Neural cell (in vitro differentiated cells): ENCODE results near the gene KNSTRN. TPM values are rescaled to one million over a fixed set of nuclear protein-coding genes. Genes with fewer than 3 reads are reported as not detected.
A peak's percentile ranks its signal among the peaks of the same experiment; 100 is the strongest.

Experiments
- H2AFZ ChIP-seq: fragments of 200-600, 300-800 bp; sonication (generic), shearing (Covaris generic); 2 replicates; pipeline ENCODE4 v1.6.0; 2014; ENCODE audit warnings: low read depth, mild to moderate bottlenecking, antibody characterized with exemption, low read length, moderate library complexity
- H3F3A ChIP-seq: fragments of 200-600 bp; shearing (Covaris generic); 2 replicates; pipeline ENCODE4 v1.6.1; 2016; ENCODE audit warnings: mild to moderate bottlenecking, moderate library complexity, mixed read lengths, antibody characterized with exemption, low read length; ENCODE audit not compliant: insufficient read depth, poor library complexity, severe bottlenecking
- H3K27ac ChIP-seq: fragments of 200-600, 300-800 bp; sonication (generic), shearing (Covaris generic); 2 replicates; pipeline ENCODE4 v1.5.1; 2014; ENCODE audit warnings: mild to moderate bottlenecking, low read length, moderate library complexity
- H3K27me3 ChIP-seq: fragments of 300-800, 200-600 bp; sonication (generic), shearing (Covaris generic); 2 replicates; pipeline ENCODE4 v1.6.0; 2014; ENCODE audit warnings: mild to moderate bottlenecking, low read depth, low read length, moderate library complexity; ENCODE audit not compliant: insufficient read depth
- H3K36me3 ChIP-seq: fragments of 300-800, 200-600 bp; sonication (generic), shearing (Covaris generic); 2 replicates; pipeline ENCODE4 v1.5.1; 2014; ENCODE audit warnings: mild to moderate bottlenecking, antibody characterized with exemption, low read length, moderate library complexity; ENCODE audit not compliant: insufficient read depth
- H3K4me2 ChIP-seq: fragments of 300-800, 200-600 bp; sonication (generic), shearing (Covaris generic); 2 replicates; pipeline ENCODE4 v1.6.0; 2014; ENCODE audit warnings: mild to moderate bottlenecking, low read length
- H3K4me3 ChIP-seq: fragments of 300-800, 200-600 bp; sonication (generic), shearing (Covaris generic); 2 replicates; pipeline ENCODE4 v1.5.1; 2014; ENCODE audit warnings: mild to moderate bottlenecking, low read length, moderate library complexity
- H3K79me2 ChIP-seq: fragments of 200-600 bp; shearing (Covaris generic); replicated peaks from 2 replicates; pipeline ENCODE4 v1.6.0; 2014; ENCODE audit warnings: mild to moderate bottlenecking, low read length, moderate library complexity; ENCODE audit not compliant: insufficient read depth
- H3K9ac ChIP-seq: fragments of 300-800, 200-600 bp; sonication (generic), shearing (Covaris generic); 2 replicates; pipeline ENCODE4 v1.6.1; 2016; ENCODE audit warnings: mild to moderate bottlenecking, low read length, mixed read lengths
- H3K9me2 ChIP-seq: fragments of 200-600 bp; shearing (Covaris generic); 2 replicates; pipeline ENCODE4 v1.6.1; 2016; ENCODE audit warnings: mild to moderate bottlenecking, low read length, mixed read lengths; ENCODE audit not compliant: insufficient read depth
- H3K9me3 ChIP-seq: fragments of 200-600, 300-800 bp; sonication (generic), shearing (Covaris generic); 2 replicates; pipeline ENCODE4 v1.6.1; 2016; ENCODE audit warnings: mild to moderate bottlenecking, mixed run types, low read length, moderate library complexity, mixed read lengths
- H4K20me1 ChIP-seq: fragments of 200-600 bp; shearing (Covaris generic); 2 replicates; pipeline ENCODE4 v1.6.1; 2016; ENCODE audit warnings: mild to moderate bottlenecking, mixed run types; ENCODE audit not compliant: insufficient read depth
- EP300 ChIP-seq: fragments of 450-650 bp; conservative IDR thresholded peaks from 2 replicates; pipeline ENCODE4 v1.6.1; 2014; ENCODE audit warnings: antibody characterized with exemption, mild to moderate bottlenecking, moderate library complexity; ENCODE audit not compliant: poor library complexity, severe bottlenecking
- EZH2 ChIP-seq: fragments of 200-600, 300-800 bp; shearing (Covaris generic), sonication (generic); IDR thresholded peaks from 2 replicates; pipeline ENCODE4 v1.6.1; 2014; ENCODE audit warnings: antibody characterized with exemption, low read length, borderline replicate concordance, mild to moderate bottlenecking; ENCODE audit not compliant: insufficient read depth, poor library complexity, severe bottlenecking
- MXI1 ChIP-seq: fragments of 450-650 bp; conservative IDR thresholded peaks from 2 replicates; pipeline ENCODE4 v1.6.1; 2014; ENCODE audit warnings: antibody characterized with exemption, mild to moderate bottlenecking; ENCODE audit not compliant: poor library complexity, severe bottlenecking
- POLR2AphosphoS5 ChIP-seq: IDR thresholded peaks from 2 replicates; pipeline ENCODE4 v1.6.1; 2012
- RAD21 ChIP-seq: fragments of 450-650 bp; conservative IDR thresholded peaks from 2 replicates; pipeline ENCODE4 v1.6.1; 2014; ENCODE audit warnings: antibody characterized with exemption, mild to moderate bottlenecking, moderate library complexity
- SMC3 ChIP-seq: fragments of 450-650 bp; conservative IDR thresholded peaks from 2 replicates; pipeline ENCODE4 v1.6.1; 2014; ENCODE audit warnings: antibody characterized with exemption, mild to moderate bottlenecking, moderate library complexity; ENCODE audit not compliant: poor library complexity
- TAF1 ChIP-seq: IDR thresholded peaks from 2 replicates; pipeline ENCODE4 v1.6.1; 2012; ENCODE audit warnings: low read depth
- polyA plus RNA-seq: library from polyadenylated mRNA; depleted of rRNA; stranded (reverse); fragments of >200 nt; gene quantifications from 2 replicates; pipeline ENCODE4 v1.2.3, GENCODE V29; 2014
- TF ChIP-seq, protein P1 (sequence below): fragments of 450-650 bp; IDR thresholded peaks from 2 replicates; pipeline ENCODE4 v1.5.1; 2014; ENCODE audit warnings: antibody characterized with exemption, mild to moderate bottlenecking, moderate library complexity; ENCODE audit not compliant: poor library complexity, severe bottlenecking
- TF ChIP-seq, protein P2 (sequence below): IDR thresholded peaks from 2 replicates; pipeline ENCODE4 v1.6.1; 2012; ENCODE audit warnings: borderline replicate concordance

The KNSTRN gene
- polyA plus RNA-seq, 1 donor from 2014 or later: 38.3 TPM

DNA sequence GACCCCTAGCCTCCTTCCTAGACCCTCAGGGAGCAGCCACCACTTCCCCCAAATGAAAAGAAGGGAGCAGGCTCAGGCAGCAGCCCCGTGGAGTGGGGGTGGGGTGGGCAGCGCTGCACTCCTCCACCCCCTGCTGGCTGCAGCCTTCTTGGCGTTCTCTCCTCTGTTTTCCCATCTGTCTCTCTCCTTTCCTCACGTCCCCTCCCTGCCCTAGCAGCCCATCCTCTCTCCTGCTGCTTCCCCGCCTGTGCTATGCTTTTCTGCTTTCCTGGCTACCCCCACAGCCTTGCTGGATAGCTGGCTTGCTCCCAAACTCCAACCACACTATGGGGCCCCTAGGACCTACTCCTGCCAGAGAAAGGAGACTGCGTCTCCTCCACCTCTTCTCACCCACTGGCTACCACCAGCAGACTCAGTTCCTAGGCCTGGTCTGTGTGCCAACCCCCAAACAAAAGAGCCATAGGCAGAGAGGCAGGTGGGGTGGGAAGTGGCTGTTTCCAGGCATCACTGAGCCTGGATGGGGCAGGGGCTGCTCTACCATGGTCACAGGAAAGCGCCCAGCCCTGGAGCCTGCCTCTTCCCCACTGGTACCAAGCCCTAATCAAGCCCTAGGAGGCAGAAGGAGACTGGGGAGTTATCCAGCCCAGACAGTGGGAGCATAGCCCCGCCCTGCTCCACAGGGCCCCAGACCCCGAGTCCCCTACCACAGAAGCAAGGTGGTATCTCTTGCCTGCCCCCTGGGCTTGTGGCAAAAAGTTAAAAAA, 27.9 kb upstream of the KNSTRN start:
- Histone ChIP-seq H4K20me1 (no peaks in the 10 kb centered on the region), H3K27ac (no peak overlapping the region), H3K9me3 (no peaks in the 10 kb centered on the region), H3K79me2 (peaks cover 3% of the 10 kb centered on the region), H3K9ac (no peak overlapping the region), H3K4me2 (no peak overlapping the region), H3K9me2 (no peaks in the 10 kb centered on the region), H3F3A (no peaks in the 10 kb centered on the region), H2AFZ (no peak overlapping the region), H3K27me3 (peaks cover 5% of the 10 kb centered on the region), H3K36me3 (no peaks in the 10 kb centered on the region), H3K4me3 (no peak overlapping the region)
- TF ChIP-seq RAD21 (peak; percentile 30), SMC3 (peak; percentile 47), EP300 (no peak)
- TF ChIP-seq, protein P1, sequence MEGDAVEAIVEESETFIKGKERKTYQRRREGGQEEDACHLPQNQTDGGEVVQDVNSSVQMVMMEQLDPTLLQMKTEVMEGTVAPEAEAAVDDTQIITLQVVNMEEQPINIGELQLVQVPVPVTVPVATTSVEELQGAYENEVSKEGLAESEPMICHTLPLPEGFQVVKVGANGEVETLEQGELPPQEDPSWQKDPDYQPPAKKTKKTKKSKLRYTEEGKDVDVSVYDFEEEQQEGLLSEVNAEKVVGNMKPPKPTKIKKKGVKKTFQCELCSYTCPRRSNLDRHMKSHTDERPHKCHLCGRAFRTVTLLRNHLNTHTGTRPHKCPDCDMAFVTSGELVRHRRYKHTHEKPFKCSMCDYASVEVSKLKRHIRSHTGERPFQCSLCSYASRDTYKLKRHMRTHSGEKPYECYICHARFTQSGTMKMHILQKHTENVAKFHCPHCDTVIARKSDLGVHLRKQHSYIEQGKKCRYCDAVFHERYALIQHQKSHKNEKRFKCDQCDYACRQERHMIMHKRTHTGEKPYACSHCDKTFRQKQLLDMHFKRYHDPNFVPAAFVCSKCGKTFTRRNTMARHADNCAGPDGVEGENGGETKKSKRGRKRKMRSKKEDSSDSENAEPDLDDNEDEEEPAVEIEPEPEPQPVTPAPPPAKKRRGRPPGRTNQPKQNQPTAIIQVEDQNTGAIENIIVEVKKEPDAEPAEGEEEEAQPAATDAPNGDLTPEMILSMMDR: peak; percentile 43

DNA sequence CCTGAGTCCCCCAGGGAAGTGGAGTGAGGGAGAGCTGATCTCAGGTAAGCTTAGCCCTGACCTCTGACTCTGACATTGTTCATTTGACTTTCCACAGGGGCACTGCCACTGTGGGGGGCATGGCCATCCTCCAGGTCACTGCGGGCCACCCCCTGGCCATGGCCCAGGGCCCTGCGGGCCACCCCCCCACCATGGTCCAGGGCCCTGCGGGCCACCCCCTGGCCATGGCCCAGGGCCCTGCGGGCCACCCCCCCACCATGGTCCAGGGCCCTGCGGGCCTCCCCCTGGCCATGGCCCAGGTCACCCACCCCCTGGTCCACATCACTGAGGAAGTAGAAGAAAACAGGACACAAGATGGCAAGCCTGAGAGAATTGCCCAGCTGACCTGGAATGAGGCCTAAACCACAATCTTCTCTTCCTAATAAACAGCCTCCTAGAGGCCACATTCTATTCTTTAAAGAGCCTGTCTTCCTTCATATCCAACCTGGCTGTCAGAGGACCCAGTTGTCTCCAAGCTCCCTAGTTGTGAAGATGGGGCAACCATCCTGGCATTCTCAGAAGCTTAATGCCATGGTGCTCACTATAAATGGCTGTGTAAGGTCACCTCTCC, 26.4 kb upstream of the KNSTRN start:
- Histone ChIP-seq H3K79me2 (peaks cover 3% of the 10 kb centered on the region), H3K9me3 (no peaks in the 10 kb centered on the region), H4K20me1 (no peaks in the 10 kb centered on the region), H3F3A (no peaks in the 10 kb centered on the region), H2AFZ (no peak overlapping the region), H3K27ac (no peak overlapping the region), H3K27me3 (peaks cover 5% of the 10 kb centered on the region), H3K9ac (no peak overlapping the region), H3K36me3 (no peaks in the 10 kb centered on the region), H3K4me3 (no peak overlapping the region), H3K4me2 (no peak overlapping the region), H3K9me2 (no peaks in the 10 kb centered on the region)
- TF ChIP-seq POLR2AphosphoS5 (no peak), SMC3 (no peak), EZH2 (no peak), MXI1 (no peak), RAD21 (no peak), TAF1 (no peak), EP300 (no peak)
- TF ChIP-seq, protein P2, sequence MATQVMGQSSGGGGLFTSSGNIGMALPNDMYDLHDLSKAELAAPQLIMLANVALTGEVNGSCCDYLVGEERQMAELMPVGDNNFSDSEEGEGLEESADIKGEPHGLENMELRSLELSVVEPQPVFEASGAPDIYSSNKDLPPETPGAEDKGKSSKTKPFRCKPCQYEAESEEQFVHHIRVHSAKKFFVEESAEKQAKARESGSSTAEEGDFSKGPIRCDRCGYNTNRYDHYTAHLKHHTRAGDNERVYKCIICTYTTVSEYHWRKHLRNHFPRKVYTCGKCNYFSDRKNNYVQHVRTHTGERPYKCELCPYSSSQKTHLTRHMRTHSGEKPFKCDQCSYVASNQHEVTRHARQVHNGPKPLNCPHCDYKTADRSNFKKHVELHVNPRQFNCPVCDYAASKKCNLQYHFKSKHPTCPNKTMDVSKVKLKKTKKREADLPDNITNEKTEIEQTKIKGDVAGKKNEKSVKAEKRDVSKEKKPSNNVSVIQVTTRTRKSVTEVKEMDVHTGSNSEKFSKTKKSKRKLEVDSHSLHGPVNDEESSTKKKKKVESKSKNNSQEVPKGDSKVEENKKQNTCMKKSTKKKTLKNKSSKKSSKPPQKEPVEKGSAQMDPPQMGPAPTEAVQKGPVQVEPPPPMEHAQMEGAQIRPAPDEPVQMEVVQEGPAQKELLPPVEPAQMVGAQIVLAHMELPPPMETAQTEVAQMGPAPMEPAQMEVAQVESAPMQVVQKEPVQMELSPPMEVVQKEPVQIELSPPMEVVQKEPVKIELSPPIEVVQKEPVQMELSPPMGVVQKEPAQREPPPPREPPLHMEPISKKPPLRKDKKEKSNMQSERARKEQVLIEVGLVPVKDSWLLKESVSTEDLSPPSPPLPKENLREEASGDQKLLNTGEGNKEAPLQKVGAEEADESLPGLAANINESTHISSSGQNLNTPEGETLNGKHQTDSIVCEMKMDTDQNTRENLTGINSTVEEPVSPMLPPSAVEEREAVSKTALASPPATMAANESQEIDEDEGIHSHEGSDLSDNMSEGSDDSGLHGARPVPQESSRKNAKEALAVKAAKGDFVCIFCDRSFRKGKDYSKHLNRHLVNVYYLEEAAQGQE: no peak
- TF ChIP-seq, protein P1: no peak
